Loucy (cell line): Measurements from ENCODE around the gene CA5A.

Experiments used
- H2AFZ ChIP-seq: fragments of 200-600 bp; sonication (generic); 2 replicates; pipeline ENCODE4 v1.6.0; 2016; ENCODE audit warnings: antibody characterized with exemption, mild to moderate bottlenecking, low read length, moderate library complexity
- H3F3A ChIP-seq: fragments of 200-600 bp; 2 replicates; pipeline ENCODE4 v1.6.0; 2016; ENCODE audit warnings: antibody characterized with exemption, low read depth, mild to moderate bottlenecking
- H3K27me3 ChIP-seq: fragments of 200-600 bp; sonication (generic); 2 replicates; pipeline ENCODE4 v1.6.1; 2014; ENCODE audit warnings: low read length, mild to moderate bottlenecking; ENCODE audit not compliant: insufficient read depth, poor library complexity, severe bottlenecking
- H3K36me3 ChIP-seq: fragments of 200-600 bp; sonication (generic); 2 replicates; pipeline ENCODE4 v1.6.1; 2016; ENCODE audit warnings: low read length; ENCODE audit not compliant: insufficient read depth
- H3K4me1 ChIP-seq: fragments of 200-600 bp; sonication (generic); 2 replicates; pipeline ENCODE4 v1.5.1; 2014; ENCODE audit warnings: low read length, mild to moderate bottlenecking; ENCODE audit not compliant: insufficient read depth, poor library complexity, severe bottlenecking
- H3K4me2 ChIP-seq: fragments of 200-600 bp; sonication (generic); 2 replicates; pipeline ENCODE4 v1.6.0; 2014; ENCODE audit warnings: antibody characterized with exemption, low read length, low read depth, mild to moderate bottlenecking; ENCODE audit not compliant: poor library complexity, severe bottlenecking
- H3K4me3 ChIP-seq: fragments of 200-600 bp; sonication (generic); 2 replicates; pipeline ENCODE4 v1.5.1; 2014; ENCODE audit warnings: low read length, mild to moderate bottlenecking, mixed read lengths; ENCODE audit not compliant: poor library complexity, severe bottlenecking
- H3K79me2 ChIP-seq: fragments of 200-600 bp; sonication (generic); 2 replicates; pipeline ENCODE4 v1.6.1; 2014; ENCODE audit warnings: low read length; ENCODE audit not compliant: insufficient read depth
- H3K9ac ChIP-seq: fragments of 200-600 bp; sonication (generic); 2 replicates; pipeline ENCODE4 v1.6.0; 2014; ENCODE audit warnings: mild to moderate bottlenecking, low read depth, low read length, moderate library complexity; ENCODE audit not compliant: poor library complexity, severe bottlenecking
- H3K9me2 ChIP-seq: fragments of 200-600 bp; sonication (generic); replicated peaks from 2 replicates; pipeline ENCODE4 v1.6.1; 2016; ENCODE audit warnings: low read depth, low read length, mixed read lengths
- H3K9me3 ChIP-seq: fragments of 200-600 bp; sonication (generic); 2 replicates; pipeline ENCODE4 v1.6.1; 2014; ENCODE audit warnings: mild to moderate bottlenecking, antibody characterized with exemption, low read length, low read depth; ENCODE audit not compliant: insufficient read depth
- H4K20me1 ChIP-seq: fragments of 200-600 bp; sonication (generic); 2 replicates; pipeline ENCODE4 v1.6.0; 2014; ENCODE audit warnings: antibody characterized with exemption, low read length, mild to moderate bottlenecking; ENCODE audit not compliant: insufficient read depth, poor library complexity, severe bottlenecking
- CTCF ChIP-seq: fragments of 200-600 bp; sonication (generic); conservative IDR thresholded peaks from 2 replicates; pipeline ENCODE4 v1.5.1; 2014; ENCODE audit warnings: mild to moderate bottlenecking, antibody characterized with exemption, low read length
- EZH2phosphoT487 ChIP-seq: fragments of 200-600 bp; IDR thresholded peaks from 2 replicates; pipeline ENCODE4 v1.6.1; 2018; ENCODE audit warnings: antibody characterized with exemption, mild to moderate bottlenecking, moderate library complexity, borderline replicate concordance

Gene CA5A

GRCh38 chr16:87931504-87931903 is 4.8 kb downstream of the CA5A start:
- no peaks in the 10 kb centered on the region for H3K9me3 ChIP-seq
- no peak overlapping the region for H3K9ac ChIP-seq
- no peaks in the 10 kb centered on the region for H3K36me3 ChIP-seq
- H4K20me1 ChIP-seq: no peaks in the 10 kb centered on the region
- H3K79me2 ChIP-seq: no peaks in the 10 kb centered on the region
- H3K4me2 ChIP-seq: no peak overlapping the region
- no peaks in the 10 kb centered on the region for H3K27me3 ChIP-seq
- no peaks in the 10 kb centered on the region for H3F3A ChIP-seq
- H2AFZ ChIP-seq: no peak overlapping the region
- no peaks in the 10 kb centered on the region for H3K9me2 ChIP-seq
- TF ChIP-seq EZH2phosphoT487: no peak
- no peak for TF ChIP-seq CTCF
- no peak overlapping the region for H3K4me3 ChIP-seq
- H3K4me1 ChIP-seq: no peaks in the 10 kb centered on the region

- Histone ChIP-seq H3K4me1 (no peaks in the 10 kb centered on the region), H3F3A (no peaks in the 10 kb centered on the region), H3K9me3 (no peaks in the 10 kb centered on the region), H3K9me2 (no peaks in the 10 kb centered on the region), H3K9ac (no peak overlapping the region), H3K4me2 (no peak overlapping the region), H3K79me2 (no peaks in the 10 kb centered on the region), H3K4me3 (no peak overlapping the region), H3K36me3 (no peaks in the 10 kb centered on the region), H2AFZ (no peak overlapping the region), H3K27me3 (no peaks in the 10 kb centered on the region), H4K20me1 (no peaks in the 10 kb centered on the region)
- TF ChIP-seq EZH2phosphoT487 (no peak), CTCF (no peak; the same call in 1 of the 2 replicates)
Observed at GRCh38 chr16:87930456-87930855, 5.9 kb downstream of the CA5A start.

GRCh38 chr16:87929986-87930385 is 6.3 kb downstream of the CA5A start:
- Histone ChIP-seq H3K9ac (no peak overlapping the region), H2AFZ (no peak overlapping the region), H3K79me2 (no peaks in the 10 kb centered on the region), H3K4me3 (no peak overlapping the region), H3K36me3 (no peaks in the 10 kb centered on the region), H3K4me1 (no peaks in the 10 kb centered on the region), H3F3A (no peaks in the 10 kb centered on the region), H3K4me2 (no peak overlapping the region), H4K20me1 (no peaks in the 10 kb centered on the region), H3K9me3 (no peaks in the 10 kb centered on the region), H3K27me3 (no peaks in the 10 kb centered on the region), H3K9me2 (no peaks in the 10 kb centered on the region)
- TF ChIP-seq EZH2phosphoT487 (no peak), CTCF (no peak)
